Dermis lymphatic vessel endothelial cell (primary cell): Measurements from ENCODE around the gene CSF3R. TPM values are rescaled to one million over a fixed set of nuclear protein-coding genes. Genes with fewer than 3 reads are reported as not detected.

Experiments
- total RNA-seq: library from RNA; depleted of rRNA; stranded (reverse); fragments of >200 nt; gene quantifications from 2 replicates; pipeline ENCODE4 v1.2.1, GENCODE V29; 2014

CSF3R gene
- total RNA-seq = not detected in 2 replicates

GRCh38 chr1:36482724-36483388 is at the start of gene CSF3R:
Gene CSF3R, minus strand, starts transcription at chr1:36482913. Its CDS starts 3,417 bp downstream, at chr1:36479496.

DNA sequence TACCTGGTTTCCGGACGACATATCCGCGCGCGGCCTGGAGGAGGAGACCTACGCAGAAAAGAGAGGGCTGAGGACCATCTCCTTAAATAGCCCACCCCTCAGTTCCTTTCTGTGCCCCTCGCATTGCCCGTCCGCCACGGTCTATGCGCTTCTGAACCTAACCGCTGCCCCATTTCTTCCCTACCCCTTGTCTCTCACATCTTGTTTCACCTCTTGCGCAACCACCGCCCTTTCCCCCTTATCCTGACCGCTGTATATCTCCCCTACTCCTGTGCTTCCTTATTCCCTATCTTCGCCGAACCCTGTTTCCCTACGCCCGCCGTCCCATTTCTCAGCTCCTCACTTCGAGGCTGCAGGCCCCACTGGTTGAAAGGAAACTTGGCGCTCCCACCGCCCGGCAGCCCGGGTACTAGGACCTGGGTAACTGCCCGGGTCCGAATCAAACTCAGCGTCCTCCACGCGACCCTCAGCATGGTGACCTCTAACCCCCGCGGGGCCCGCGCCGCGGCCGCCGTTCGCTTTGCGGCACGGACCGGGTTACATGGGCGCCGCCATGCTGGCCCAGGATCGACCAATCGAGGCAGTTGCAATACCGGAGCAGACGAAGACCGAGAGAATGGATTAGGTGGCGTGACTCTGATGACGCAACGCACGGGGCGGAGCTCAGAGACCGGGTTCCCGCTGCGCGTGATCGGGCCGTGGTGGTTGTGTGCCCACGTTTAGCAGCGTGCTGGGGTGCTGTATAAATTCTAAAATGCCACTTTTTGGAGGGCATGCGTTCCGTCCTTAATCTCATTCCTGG is 18.7 kb downstream of the CSF3R start, which contains the start of gene MRPS15:
Gene MRPS15 (minus strand): TSS at position 582 of the 802 bp plus-strand sequence. CDS start 109 bp downstream, at position 473.

GRCh38 chr1:36450270-36450918 is 32.3 kb downstream of the CSF3R start, which contains the start of gene OSCP1:
Gene OSCP1, minus strand, starts transcription at chr1:36450451. Its CDS starts 82 bp downstream, at chr1:36450369.

Other genes with a start within 250 kb of the CSF3R start
- 0.65 and 0.77 TPM in 2 replicates for gene SH3D21, start 176.5 kb downstream of the CSF3R start, total RNA-seq
- gene EVA1B, start 159.3 kb downstream of the CSF3R start, total RNA-seq = 89.6 and 91.5 TPM in 2 replicates
- 19.4 and 19.8 TPM in 2 replicates for gene STK40, start 97.0 kb downstream of the CSF3R start, total RNA-seq
- gene LSM10, start 85.0 kb downstream of the CSF3R start, total RNA-seq = 6.9 and 7.6 TPM in 2 replicates
- 3.6 and 5.0 TPM in 2 replicates for gene OSCP1, start 32.5 kb downstream of the CSF3R start, total RNA-seq
- gene MRPS15, start 18.5 kb downstream of the CSF3R start, total RNA-seq = 64.4 and 65.7 TPM in 2 replicates